Activated T-cell treated with anti-CD3 and anti-CD28 coated beads for 4 hours (primary cell): ENCODE data around the gene ATRX.
A peak's percentile ranks its signal among the peaks of the same experiment; 100 is the strongest.
"Not testable (repeated sequence)": the region's sequence is repeated elsewhere in the genome, so short reads cannot be mapped to it uniquely, and the experiment has no call there.

Source experiments
- DNase-seq: peaks from one replicate; pipeline ENCODE4 v3.0.0-alpha.2; 2020

ATRX gene, protein sequence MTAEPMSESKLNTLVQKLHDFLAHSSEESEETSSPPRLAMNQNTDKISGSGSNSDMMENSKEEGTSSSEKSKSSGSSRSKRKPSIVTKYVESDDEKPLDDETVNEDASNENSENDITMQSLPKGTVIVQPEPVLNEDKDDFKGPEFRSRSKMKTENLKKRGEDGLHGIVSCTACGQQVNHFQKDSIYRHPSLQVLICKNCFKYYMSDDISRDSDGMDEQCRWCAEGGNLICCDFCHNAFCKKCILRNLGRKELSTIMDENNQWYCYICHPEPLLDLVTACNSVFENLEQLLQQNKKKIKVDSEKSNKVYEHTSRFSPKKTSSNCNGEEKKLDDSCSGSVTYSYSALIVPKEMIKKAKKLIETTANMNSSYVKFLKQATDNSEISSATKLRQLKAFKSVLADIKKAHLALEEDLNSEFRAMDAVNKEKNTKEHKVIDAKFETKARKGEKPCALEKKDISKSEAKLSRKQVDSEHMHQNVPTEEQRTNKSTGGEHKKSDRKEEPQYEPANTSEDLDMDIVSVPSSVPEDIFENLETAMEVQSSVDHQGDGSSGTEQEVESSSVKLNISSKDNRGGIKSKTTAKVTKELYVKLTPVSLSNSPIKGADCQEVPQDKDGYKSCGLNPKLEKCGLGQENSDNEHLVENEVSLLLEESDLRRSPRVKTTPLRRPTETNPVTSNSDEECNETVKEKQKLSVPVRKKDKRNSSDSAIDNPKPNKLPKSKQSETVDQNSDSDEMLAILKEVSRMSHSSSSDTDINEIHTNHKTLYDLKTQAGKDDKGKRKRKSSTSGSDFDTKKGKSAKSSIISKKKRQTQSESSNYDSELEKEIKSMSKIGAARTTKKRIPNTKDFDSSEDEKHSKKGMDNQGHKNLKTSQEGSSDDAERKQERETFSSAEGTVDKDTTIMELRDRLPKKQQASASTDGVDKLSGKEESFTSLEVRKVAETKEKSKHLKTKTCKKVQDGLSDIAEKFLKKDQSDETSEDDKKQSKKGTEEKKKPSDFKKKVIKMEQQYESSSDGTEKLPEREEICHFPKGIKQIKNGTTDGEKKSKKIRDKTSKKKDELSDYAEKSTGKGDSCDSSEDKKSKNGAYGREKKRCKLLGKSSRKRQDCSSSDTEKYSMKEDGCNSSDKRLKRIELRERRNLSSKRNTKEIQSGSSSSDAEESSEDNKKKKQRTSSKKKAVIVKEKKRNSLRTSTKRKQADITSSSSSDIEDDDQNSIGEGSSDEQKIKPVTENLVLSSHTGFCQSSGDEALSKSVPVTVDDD (N-terminal part only)

DNA sequence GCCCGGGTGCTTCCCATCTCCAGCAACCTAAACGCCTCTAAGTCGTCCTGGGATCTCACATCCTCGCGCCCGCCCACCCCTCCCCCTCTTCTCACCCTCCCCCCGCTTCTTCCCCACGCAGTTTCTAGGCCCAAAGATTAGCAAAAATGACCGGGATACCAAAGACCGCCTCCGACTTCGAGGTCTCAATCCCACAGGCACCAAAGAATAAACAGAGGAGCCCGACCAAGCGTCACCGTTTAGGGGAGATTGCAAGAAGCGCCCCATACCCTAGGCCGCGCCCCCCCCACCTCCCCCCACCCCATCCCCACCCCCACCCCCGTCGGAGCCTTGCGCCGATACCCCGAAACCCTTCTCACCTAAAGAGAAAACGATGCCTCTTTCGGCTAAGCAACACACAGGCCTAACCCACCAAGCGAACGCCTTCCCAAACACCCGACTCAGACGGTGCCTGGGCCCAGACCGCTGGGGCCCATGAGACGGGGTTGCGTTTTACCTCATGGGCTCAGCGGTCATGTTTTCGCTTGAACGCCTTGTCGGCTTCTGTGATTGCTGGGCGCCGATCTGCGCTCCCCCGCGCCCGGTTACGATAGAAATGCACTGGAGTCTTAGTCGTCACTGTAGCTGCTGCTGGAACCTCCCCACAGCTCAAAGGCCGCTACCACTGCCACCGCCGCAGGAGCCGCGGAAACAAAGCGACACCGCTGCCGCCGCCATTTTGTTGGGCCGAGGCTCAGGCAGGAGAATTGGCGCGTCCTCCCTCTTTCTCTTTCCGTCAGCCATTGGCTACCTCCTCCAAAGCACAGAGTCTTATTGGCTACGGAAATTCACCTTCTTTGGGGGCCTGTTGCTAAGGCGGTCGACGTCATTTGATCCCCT is at the start of gene ATRX:
TSS of gene ATRX (minus strand) at position 731 of the 879 bp plus-strand sequence. CDS start at position 516, 215 bp downstream.
- peak; percentile 45 for DNase-seq

DNA sequence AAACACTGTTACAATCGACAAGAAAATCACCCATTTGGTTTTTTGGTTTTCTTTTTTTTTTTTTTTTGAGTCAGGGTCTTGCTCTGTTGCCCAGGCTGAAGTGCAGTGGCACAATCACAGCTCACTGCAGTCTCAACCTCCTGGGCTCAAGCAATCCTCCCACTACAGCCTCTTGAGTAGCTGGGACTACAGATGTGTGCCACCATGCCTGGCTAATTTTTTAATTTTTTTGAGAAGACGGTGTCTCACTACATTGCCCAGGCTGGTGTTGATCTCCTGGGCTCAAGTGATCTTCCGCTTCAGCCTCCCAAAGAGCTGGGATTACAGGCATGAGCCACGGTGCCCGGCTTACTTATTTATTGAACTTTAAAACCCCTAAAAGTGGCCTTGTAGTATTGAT is 45.5 kb upstream of the ATRX start:
- DNase-seq: not testable (repeated sequence)

DNA sequence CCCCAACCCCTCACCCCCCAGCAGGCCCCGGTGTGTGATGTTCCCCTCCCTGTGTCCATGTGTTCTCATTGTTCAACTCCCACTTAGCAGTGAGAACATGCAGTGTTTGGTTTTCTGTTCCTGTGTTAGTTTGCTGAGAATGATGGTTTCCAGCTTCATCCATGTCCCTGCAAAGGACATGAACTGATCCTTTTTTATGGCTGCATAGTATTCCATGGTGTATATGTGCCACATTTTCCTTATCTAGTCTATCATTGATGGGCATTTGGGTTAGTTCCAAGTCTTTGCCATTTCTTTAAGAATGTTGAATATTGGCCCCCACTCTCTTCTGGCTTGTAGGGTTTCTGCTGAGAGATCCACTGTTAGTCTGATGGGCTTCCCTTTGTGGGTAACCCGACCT is 36.0 kb upstream of the ATRX start:
- not testable (repeated sequence) for DNase-seq

DNA sequence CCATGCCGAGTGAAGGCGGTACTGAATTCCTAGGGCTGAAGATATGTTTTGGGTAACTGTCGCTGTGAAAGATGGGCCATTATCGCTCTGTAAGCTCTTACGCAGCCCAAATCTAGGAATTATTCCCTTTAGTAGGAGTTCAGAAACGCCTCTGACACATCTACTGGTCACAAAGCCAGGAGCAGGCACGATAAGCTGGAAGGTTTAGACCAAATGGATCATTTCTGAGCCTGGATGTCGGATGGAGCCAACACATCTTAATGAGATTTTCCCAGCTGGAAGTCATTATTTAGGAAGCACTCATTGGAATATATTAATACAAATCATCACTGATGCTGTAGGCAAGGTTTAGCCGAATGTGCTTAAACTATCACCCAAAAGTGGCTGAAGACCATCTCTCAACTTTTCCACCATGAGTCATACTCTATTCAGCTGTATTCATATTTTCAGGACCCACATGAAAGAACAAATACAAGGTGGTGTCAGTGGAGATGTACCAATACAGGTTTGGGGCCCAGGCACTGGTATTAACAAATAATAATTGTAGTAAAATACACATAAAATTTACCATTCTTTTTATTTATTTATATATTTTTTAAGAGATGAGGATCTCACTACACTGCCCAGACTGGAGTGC is 34.2 kb upstream of the ATRX start:
- DNase-seq: no peak

- no peak for DNase-seq
Measured at GRCh38 chrX:77814210-77814609, 28.2 kb upstream of the ATRX start.

GRCh38 chrX:77802201-77802600 is 16.2 kb upstream of the ATRX start:
- DNase-seq: no peak

GRCh38 chrX:77795124-77795523 is 9.1 kb upstream of the ATRX start:
- DNase-seq: no peak

DNA sequence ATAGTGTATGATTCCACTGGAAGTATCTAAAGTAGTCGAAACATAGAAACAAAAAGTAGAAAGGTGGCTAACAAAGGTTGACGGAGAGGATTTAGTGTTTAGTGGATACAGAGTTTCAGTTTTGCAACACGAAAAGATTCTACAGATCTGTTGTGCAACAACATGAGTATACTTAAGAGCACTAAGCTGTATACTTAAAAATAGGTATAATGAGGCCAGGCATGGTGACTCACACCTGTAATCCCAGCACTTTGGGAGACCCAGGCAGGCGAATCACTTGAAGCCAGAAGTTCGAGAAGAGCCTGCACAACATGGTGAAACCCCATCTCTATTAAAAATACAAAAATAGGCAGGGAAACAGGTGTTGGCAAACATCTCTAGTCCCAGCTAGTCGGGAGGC is 7.9 kb upstream of the ATRX start:
- DNase-seq: no peak

DNA sequence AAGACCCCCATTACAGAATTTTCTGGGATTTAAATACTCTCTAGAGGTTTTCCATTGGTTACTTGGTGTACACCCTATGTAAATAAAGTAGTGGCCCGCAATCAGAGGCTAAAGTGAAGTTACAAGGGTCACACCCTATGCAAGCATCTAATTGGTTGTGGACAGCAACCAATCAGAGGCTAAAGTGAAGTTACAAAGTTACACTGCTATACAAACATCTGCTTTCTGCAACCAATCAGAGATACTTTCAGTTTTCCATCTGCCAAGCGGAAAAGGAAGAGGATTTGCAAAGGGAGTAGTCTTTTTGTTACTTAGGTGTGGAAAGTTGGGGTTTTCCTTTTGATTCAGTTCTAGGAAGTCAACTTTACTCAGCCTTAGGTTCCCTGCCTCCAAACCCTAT is 2.0 kb upstream of the ATRX start:
- no peak for DNase-seq

DNA sequence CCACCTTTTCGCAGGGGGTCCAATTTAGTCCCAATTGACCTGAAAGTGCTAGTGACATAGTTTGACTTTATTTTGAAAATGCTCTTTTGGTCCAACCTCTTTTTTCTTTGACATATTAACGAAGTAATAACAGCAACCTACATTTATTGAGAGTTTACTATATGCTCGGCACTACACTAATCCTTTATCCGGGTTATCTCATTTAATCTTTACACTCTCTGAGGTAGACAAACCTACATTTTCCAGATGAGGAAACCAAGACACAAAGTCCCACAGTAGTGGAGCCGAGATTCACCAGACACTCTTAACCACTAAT is 307 bp upstream of the ATRX start:
- no peak for DNase-seq

DNA sequence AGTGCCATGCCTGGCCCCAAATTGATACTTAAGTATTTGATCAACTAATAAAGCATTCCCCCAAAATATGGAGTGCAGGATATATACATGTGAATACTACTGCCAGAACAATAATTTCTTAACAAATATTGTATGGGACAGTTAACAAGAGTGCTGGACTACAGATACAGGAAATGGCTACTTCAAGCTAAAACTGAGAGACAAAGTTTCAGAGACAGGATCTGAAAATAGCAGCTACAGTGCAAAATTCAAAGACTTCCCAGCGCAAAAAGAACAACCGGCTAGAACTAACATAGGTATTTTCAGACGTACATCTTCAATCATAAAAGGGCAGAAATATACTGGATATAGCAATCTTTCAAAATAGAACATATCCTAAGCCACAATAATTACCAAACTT is 6.3 kb downstream of the ATRX start:
- DNase-seq: no peak

DNA sequence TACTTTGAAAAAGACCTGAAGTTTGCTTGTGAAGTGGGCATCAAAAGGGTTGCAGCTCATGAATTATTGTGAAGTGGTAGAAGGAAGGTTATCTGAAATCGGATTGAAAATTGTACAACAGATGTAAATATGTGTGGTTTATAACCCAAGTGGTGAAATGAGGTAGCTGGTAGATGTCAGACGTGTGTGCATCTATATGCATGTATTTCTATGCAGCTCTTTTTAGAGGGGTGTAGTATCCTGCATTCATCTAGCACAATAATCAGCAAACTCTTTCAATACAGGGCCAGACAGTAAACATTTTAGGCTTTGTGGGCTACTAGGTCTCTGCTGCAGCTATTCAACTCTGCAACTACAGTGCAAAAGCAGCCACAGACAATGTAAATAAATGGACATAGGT is 9.4 kb downstream of the ATRX start:
- no peak for DNase-seq

GRCh38 chrX:77771601-77772000 is 14.4 kb downstream of the ATRX start:
- no peak for DNase-seq

DNA sequence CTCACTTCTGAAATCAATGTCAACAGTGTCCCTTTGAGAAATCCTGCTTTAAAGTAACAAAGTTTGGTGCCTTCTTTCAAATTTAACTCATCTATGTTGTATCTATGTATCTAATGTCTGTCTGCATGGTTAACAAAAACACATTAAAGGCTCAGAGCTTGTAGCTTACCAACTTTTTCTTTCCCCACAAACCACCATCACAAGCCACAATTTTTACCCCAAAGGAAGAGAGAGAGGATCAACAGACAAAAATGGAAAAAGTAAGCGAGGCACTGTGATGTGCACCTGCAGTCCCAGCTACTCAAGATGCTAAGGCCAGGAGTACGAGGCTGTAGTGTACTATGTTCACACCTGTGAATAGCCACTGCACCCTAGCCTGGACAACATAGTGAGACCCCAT is 17.2 kb downstream of the ATRX start:
- DNase-seq: no peak

DNA sequence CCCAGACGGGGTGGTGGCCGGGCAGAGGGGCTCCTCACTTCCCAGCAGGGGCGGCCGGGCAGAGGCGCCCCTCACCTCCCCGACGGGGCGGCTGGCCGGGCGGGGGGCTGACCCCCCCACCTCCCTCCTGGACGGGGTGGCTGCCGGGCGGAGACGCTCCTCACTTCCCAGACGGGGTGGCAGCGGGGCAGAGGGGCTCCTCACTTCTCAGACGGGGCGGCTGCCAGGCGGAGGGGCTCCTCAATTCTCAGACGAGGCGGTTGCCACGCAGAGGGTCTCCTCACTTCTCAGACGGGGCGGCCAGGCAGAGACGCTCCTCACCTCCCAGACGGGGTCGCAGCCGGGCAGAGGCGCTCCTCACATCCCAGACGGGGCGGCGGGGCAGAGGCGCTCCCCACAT is 19.8 kb downstream of the ATRX start:
- not testable (repeated sequence) for DNase-seq

DNA sequence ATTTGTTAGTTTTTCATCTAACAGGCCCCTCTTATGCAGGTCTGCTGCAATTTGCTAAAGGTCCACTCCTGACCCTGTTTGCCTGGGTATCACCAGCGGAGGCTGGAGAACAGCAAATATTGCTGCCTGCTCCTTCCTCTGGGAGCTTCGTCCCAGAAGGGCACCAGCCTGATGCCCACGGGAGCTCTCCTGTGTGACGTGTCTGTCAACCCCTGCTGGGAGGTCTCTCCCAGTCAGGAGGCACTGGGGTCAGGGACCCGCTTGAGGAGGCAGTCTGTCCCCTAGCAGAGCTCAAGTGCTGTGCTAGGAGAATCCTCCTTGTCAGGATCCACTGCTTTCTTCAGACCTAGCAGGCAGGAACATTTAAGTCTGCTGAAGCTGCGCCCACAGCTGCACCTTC is 30.5 kb downstream of the ATRX start:
- DNase-seq: no peak

DNA sequence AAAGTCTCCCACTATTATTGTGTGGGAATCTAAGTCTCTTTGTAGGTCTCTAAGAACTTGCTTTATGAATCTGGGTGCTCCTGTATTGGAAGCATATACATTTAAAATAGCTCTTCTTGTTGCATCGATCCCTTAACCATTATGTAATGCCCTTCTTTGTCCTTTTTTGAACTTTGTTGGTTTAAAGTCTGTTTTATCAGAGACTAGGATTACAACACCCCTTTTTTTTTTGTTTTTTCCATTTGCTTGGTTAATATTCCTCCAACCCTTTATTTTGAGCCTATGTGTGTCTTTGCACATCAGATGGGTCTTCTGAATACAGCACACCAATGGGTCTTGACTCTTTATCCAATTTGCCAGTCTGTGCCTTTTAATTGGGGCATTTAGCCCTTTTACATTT is 32.1 kb downstream of the ATRX start:
- DNase-seq: not testable (repeated sequence)

- DNase-seq: no peak
Measured at GRCh38 chrX:77749695-77750094, 36.3 kb downstream of the ATRX start.

DNA sequence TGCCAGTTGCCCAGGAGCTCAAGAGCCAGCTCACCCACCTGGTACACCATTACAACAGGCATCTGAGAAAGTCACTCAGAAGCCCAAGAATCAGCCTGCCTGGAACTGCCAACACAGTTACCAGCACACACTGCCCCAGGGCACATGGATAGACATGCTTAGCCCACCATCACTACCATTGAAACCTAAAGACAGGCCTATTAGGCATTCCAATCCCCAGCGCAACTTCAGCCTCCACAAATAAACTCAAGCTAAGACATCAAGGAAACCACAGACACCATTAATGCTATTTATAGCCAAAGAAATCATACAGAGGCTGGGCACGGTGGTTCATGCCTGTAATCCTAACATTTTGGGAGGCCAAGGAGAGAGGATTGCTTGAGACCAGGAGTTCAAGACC is 42.3 kb downstream of the ATRX start:
- no peak for DNase-seq

GRCh38 chrX:77742788-77743476 is 43.1 kb downstream of the ATRX start:
- DNase-seq: no peak

GRCh38 chrX:77740376-77740905 is 45.6 kb downstream of the ATRX start:
- DNase-seq: no peak
